Epithelial cell of proximal tubule (primary cell): ENCODE results near the gene MCM9. TPM values are rescaled to one million over a fixed set of nuclear protein-coding genes. Genes with fewer than 3 reads are reported as not detected.

Source experiments
- DNase-seq: peaks from one replicate; pipeline ENCODE4 v3.0.0-alpha.2; 2011; ENCODE audit warnings: low read depth
- H3K4me3 ChIP-seq: 2 replicates; pipeline ENCODE4 v1.5.1; 2011; ENCODE audit warnings: low read depth, mild to moderate bottlenecking, low read length
- total RNA-seq: library from RNA; depleted of rRNA; stranded (reverse); fragments of >200 nt; gene quantifications from 2 replicates; pipeline ENCODE4 v1.2.3, GENCODE V29; 2015
- TF ChIP-seq, protein P1 (sequence below): conservative IDR thresholded peaks from 2 replicates; pipeline ENCODE4 v1.5.1; 2012; ENCODE audit warnings: low read depth, mild to moderate bottlenecking, low read length

Gene MCM9
- total RNA-seq, 1 donor from 2014 or later: 9.6 TPM

DNA sequence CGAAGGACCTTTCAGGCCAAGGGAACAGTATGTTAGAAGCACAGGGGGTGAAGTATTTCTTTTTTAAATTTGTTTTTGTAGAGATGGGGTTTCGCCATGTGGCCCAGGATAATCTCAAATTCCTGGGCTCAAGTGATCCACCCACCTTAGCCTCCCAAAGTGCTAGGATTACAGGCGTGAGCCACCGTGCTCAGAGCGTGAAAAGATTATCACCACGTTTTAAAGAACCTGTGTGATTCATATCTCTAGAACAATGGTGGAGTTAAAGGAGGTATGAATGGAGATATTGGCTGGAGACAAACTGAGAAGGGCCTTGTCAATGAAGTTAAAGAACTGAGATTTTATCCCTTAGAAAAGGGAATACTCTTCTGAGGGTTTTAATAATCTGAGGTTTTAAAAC lies 31.3 kb downstream of the MCM9 start:
- TF ChIP-seq, protein P1, sequence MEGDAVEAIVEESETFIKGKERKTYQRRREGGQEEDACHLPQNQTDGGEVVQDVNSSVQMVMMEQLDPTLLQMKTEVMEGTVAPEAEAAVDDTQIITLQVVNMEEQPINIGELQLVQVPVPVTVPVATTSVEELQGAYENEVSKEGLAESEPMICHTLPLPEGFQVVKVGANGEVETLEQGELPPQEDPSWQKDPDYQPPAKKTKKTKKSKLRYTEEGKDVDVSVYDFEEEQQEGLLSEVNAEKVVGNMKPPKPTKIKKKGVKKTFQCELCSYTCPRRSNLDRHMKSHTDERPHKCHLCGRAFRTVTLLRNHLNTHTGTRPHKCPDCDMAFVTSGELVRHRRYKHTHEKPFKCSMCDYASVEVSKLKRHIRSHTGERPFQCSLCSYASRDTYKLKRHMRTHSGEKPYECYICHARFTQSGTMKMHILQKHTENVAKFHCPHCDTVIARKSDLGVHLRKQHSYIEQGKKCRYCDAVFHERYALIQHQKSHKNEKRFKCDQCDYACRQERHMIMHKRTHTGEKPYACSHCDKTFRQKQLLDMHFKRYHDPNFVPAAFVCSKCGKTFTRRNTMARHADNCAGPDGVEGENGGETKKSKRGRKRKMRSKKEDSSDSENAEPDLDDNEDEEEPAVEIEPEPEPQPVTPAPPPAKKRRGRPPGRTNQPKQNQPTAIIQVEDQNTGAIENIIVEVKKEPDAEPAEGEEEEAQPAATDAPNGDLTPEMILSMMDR: no peak
- no peak for DNase-seq
- no peak overlapping the region for H3K4me3 ChIP-seq

DNA sequence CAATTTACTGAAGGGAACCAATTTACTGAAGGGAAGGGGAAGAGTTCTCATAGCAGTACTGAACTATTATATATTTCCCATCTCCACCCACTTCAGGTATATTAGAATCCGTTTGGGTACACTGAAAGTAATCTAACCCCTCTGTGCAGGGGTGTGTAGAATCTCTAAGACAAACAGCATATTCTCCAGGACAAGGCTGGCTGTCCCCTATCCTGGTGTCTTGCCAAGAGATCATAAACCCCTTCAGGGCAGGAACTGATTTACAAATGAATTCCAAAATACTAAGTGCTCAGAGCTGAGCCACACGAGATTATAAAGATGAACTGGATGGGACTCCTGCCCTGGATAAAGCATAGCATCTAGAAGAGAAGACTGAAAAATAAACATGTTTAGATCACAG lies 31.8 kb downstream of the MCM9 start:
- TF ChIP-seq, protein P1: no peak
- no peak for DNase-seq
- no peak overlapping the region for H3K4me3 ChIP-seq

DNA sequence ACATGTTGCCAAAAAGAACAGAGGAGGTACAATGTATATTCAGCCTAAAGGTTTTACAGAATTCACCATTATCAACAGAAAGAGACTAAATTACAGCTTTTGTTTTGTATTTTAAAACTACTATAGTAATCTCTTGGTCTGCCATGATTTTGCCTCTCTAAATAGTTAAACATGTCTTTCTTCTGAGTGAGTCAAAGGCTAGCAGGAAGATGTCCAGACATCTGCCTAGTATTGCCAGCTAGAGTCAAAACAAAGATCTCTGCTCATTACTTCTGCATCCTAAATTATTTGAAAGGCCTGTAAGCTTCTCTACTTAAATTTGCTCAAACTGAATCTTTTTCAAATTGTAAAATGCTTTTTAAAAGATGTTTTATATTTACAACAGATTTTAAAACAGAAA lies 32.2 kb downstream of the MCM9 start:
- TF ChIP-seq, protein P1: no peak
- no peak overlapping the region for H3K4me3 ChIP-seq

DNA sequence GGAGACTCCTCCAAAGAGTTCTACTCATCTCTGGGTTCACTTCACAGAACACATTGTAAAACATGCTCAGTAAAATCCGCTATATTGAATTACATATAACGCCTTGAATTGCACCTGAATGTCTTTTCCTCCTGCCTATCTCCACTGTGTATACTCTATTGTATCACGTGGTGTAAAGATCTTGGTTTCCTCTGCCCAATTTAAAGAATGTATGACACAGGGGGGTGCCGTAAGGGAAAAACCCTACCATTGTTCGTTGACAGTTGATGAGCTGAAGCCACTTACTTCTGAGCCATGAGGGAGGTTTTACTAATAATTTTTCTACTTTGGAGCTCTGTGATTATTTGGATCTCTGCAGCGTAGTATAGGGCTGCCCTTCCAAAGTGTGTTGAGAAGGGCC lies 35.0 kb downstream of the MCM9 start:
- no peak for DNase-seq
- TF ChIP-seq, protein P1: no peak
- no peak overlapping the region for H3K4me3 ChIP-seq

More for the DNA sequence above, 32.2 kb downstream of the MCM9 start:
- DNase-seq: no peak

DNA sequence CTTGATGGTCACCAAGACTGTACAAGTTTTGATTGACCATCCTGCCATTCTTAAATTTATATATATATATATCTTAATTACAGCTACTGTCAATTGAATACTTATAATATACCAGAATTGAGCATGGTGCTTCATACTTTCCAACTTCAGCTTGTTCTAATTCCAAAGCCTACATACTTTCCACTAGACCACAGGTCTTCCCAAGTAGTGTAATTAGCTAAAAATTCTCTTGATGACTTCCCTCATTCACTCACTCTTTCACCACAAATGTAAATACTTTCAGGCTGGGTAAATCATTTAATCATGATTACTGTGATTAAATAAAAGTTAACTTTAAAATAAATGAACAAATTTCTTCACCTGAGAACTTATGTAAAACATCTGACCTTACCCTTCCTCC lies 37.6 kb downstream of the MCM9 start:
- DNase-seq: no peak
- TF ChIP-seq, protein P1: no peak

DNA sequence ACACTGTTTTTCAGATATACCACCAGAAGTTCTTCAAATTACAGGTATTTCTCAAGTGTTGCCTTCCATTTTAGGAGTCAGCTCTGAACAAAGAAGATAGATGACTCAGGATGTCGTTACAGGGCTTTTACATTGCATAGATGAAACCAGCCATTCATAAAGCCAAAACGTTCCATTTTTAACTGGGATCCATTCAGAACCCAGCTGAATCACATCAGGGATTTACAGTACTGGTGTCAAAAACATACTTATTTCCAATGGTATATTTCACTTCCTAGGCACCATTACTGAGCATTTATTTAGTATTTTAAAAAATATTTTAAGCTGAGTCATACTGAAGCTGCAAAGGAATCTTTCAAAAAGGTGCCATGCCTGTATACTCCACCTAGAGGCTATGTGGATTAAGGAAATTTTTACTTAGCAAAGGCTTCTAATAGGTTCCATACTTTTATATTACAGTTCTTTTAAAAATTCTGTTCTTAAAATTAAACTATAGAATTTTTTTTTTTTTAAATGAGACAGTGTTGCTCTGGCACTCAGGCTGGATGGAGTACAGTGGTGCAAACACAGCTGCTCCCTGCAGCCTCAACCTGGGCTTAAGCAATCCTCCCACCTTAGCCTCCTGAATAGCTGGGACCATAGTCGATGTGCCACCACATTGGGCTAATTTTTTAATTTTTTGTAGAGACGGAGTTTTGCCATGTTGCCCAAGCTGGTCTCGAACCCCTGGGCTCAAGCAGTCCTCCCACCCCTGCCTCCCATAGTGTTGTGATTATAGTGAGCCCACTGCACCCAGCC lies 38.4 kb downstream of the MCM9 start:
- DNase-seq: peak; percentile 55
- peak overlapping the region; percentile 85 for H3K4me3 ChIP-seq
- TF ChIP-seq, protein P1: peak; percentile 60

More for the DNA sequence above, 37.6 kb downstream of the MCM9 start:
- H3K4me3 ChIP-seq: no peak overlapping the region

DNA sequence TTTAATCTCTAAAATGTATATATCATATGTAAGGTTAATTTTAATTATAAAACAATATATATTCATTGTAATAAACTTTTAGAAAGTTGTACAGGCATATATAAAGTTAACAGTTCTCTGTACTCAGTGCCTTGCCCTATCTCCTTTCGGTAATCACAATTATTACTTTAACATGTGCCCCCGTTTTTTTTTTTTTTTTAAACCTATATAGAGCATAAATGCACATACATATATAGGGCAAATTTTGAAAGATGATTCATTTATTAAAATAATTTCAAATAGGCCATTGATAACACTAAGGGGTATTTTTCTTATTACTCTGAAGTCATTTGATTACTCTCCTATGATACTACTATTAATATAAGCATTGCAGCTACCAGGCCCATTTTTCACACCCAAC lies 39.1 kb downstream of the MCM9 start:
- no peak for DNase-seq
- TF ChIP-seq, protein P1: no peak
- H3K4me3 ChIP-seq: peak overlapping the region; percentile 85
